PC-3 (cell line): Measurements from ENCODE around the gene CFAP46. TPM values are rescaled to one million over a fixed set of nuclear protein-coding genes. Genes with fewer than 3 reads are reported as not detected.

Experiments
- ATAC-seq: fragments of 200-7000 bp; cut with Tn5 transposase; 2 replicates; pipeline ENCODE4 v1.9.1; 2020; ENCODE audit warnings: mild to moderate bottlenecking, moderate library complexity
- BruUV-seq: library from RNA; stranded (reverse); fragments of 400-500 nt; replicated peaks from 2 replicates; lab custom pipeline; 2021; lab: Mats Ljungman, UMichigan
- CTCF ChIA-PET: fragments of 300-600 bp; sonication (Branson Sonifier 250); formaldehyde crosslinking; loops from one replicate; lab custom pipeline; 2022; ENCODE audit warnings: antibody characterized with exemption; lab: Charles Lee
- POLR2A ChIA-PET: fragments of 300-600 bp; sonication (Branson Sonifier 250); formaldehyde crosslinking; loops from one replicate; lab custom pipeline; 2022; ENCODE audit warnings: antibody characterized with exemption; ENCODE audit not compliant: unreplicated experiment; lab: Charles Lee
- DNase-seq: peaks from one replicate; pipeline ENCODE4 v3.0.0-alpha.2; 2015
- H2AFZ ChIP-seq: fragments of 300-600 bp; sonication (generic); 2 replicates; pipeline ENCODE4 v1.6.0; 2016; ENCODE audit warnings: antibody characterized with exemption, low read length
- H3F3A ChIP-seq: fragments of 300-600 bp; sonication (generic); one replicate; pipeline ENCODE4 v1.6.0; 2017; ENCODE audit warnings: antibody characterized with exemption, low read length, control low read depth, mild to moderate bottlenecking; ENCODE audit not compliant: unreplicated experiment
- H3K27ac ChIP-seq: fragments of 300-600 bp; sonication (generic); 2 replicates; pipeline ENCODE4 v1.5.1; 2016; ENCODE audit warnings: mild to moderate bottlenecking, low read length
- H3K27me3 ChIP-seq: fragments of 300-600 bp; sonication (generic); 2 replicates; pipeline ENCODE4 v1.6.1; 2016; ENCODE audit warnings: low read length, mixed read lengths
- H3K36me3 ChIP-seq: fragments of 300-600 bp; sonication (generic); 2 replicates; pipeline ENCODE4 v1.6.1; 2016; ENCODE audit warnings: low read depth, mixed run types, low read length, mixed read lengths
- H3K4me1 ChIP-seq: fragments of 300-600 bp; sonication (generic); 2 replicates; pipeline ENCODE4 v1.5.1; 2016; ENCODE audit warnings: low read length; ENCODE audit not compliant: insufficient read depth
- H3K4me2 ChIP-seq: fragments of 300-600 bp; sonication (generic); 2 replicates; pipeline ENCODE4 v1.6.0; 2016; ENCODE audit warnings: low read length
- H3K4me3 ChIP-seq: fragments of 300-600 bp; sonication (generic); 2 replicates; pipeline ENCODE4 v1.5.1; 2016; ENCODE audit warnings: mild to moderate bottlenecking, low read length, mixed read lengths
- H3K79me2 ChIP-seq: fragments of 300-600 bp; sonication (generic); 2 replicates; pipeline ENCODE4 v1.6.1; 2017; ENCODE audit warnings: low read length, mixed read lengths
- H3K9ac ChIP-seq: fragments of 300-600 bp; sonication (generic); 2 replicates; pipeline ENCODE4 v1.6.0; 2016; ENCODE audit warnings: mild to moderate bottlenecking, low read length
- H3K9me2 ChIP-seq: fragments of 300-600 bp; sonication (generic); replicated peaks from 2 replicates; pipeline ENCODE4 v1.6.1; 2016; ENCODE audit warnings: mixed run types, low read length, mixed read lengths
- H3K9me3 ChIP-seq: fragments of 300-600 bp; sonication (generic); 2 replicates; pipeline ENCODE4 v1.6.1; 2016; ENCODE audit warnings: low read length, mixed read lengths
- H4K20me1 ChIP-seq: fragments of 300-600 bp; sonication (generic); 2 replicates; pipeline ENCODE4 v1.6.1; 2016; ENCODE audit warnings: low read length, mixed read lengths
- CTCF ChIP-seq: fragments of 300-600 bp; sonication (generic); conservative IDR thresholded peaks from 2 replicates; pipeline ENCODE4 v1.5.1; 2017; ENCODE audit warnings: antibody characterized with exemption, low read depth, mild to moderate bottlenecking, low read length
- EZH2 ChIP-seq: fragments of 300-600 bp; sonication (generic); IDR thresholded peaks from one replicate; pipeline ENCODE4 v1.6.1; 2017; ENCODE audit warnings: antibody characterized with exemption, mild to moderate bottlenecking, low read length; ENCODE audit not compliant: unreplicated experiment
- EZH2phosphoT487 ChIP-seq: fragments of 300-600 bp; sonication (generic); IDR thresholded peaks from 2 replicates; pipeline ENCODE4 v1.6.1; 2018; ENCODE audit warnings: mild to moderate bottlenecking, antibody characterized with exemption, low read length, borderline replicate concordance
- intact Hi-C: fragments of 100-400 bp; cut with micrococcal nuclease; formaldehyde crosslinking; loops from 2 replicates; pipeline ENCODE4 v1.9.0; 2023
- total RNA-seq: library from RNA; depleted of rRNA; stranded (reverse); fragments of >200 nt; gene quantifications from 2 replicates; pipeline ENCODE4 v1.2.3, GENCODE V29; 2014

Gene CFAP46
- total RNA-seq, 1 experiment from 2014 or later = 0.04 TPM

DNA sequence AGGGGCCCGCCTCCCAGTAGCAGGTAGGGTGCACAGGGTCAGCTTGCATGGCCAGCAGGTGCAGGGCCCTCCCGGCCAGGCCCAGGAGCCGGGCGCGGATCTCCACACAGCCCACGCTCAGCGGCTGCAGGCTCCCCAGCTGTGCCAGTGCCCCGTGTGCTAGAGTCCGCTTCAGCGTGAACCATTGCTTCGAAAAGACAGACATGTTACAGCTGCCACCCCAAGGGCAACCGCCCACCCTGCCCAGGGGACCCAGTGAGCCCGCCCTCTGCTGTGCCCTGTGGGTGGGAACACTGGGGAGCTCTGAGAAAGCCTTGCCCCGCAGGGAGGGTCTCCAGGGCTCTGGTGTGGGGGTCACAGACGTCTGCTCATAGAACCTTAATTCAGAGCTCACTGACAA is 92.1 kb downstream of the CFAP46 start:
- Histone ChIP-seq H3F3A (no peaks in the 10 kb centered on the region), H3K9me2 (no peaks in the 10 kb centered on the region), H3K79me2 (no peaks in the 10 kb centered on the region), H3K4me1 (no peaks in the 10 kb centered on the region), H3K27ac (no peak overlapping the region), H3K4me3 (no peak overlapping the region), H3K9me3 (no peaks in the 10 kb centered on the region), H2AFZ (no peak overlapping the region), H4K20me1 (no peaks in the 10 kb centered on the region), H3K9ac (no peak overlapping the region), H3K4me2 (no peak overlapping the region), H3K36me3 (no peaks in the 10 kb centered on the region), H3K27me3 (peaks cover 68% of the 10 kb centered on the region)
- TF ChIP-seq EZH2 = no peak
- no peak for TF ChIP-seq CTCF
- no peak for TF ChIP-seq EZH2phosphoT487
- ChIA-PET POLR2A (no interaction called here), CTCF (no interaction called here)
- no peak for DNase-seq
- intact Hi-C loops = no loop called here
- ATAC-seq = no peak
- no TSS peak for BruUV-seq

GRCh38 chr10:132849546-132850031 is 92.8 kb downstream of the CFAP46 start:
- no peak for ATAC-seq

More at GRCh38 chr10:132849546-132850031, 92.8 kb downstream of the CFAP46 start:
- CTCF ChIA-PET = no interaction called here
- H4K20me1 ChIP-seq = no peaks in the 10 kb centered on the region
- POLR2A ChIA-PET = no interaction called here
- no peaks in the 10 kb centered on the region for H3F3A ChIP-seq
- no peaks in the 10 kb centered on the region for H3K9me2 ChIP-seq
- intact Hi-C loops = no loop called here
- TF ChIP-seq EZH2phosphoT487 = no peak
- no peak for TF ChIP-seq EZH2
- TF ChIP-seq CTCF = no peak
- peaks cover 62% of the 10 kb centered on the region for H3K27me3 ChIP-seq
- BruUV-seq = no TSS peak
- no peaks in the 10 kb centered on the region for H3K79me2 ChIP-seq
- no peak overlapping the region for H3K27ac ChIP-seq
- no peaks in the 10 kb centered on the region for H3K9me3 ChIP-seq
- no peaks in the 10 kb centered on the region for H3K36me3 ChIP-seq
- H3K9ac ChIP-seq = no peak overlapping the region
- no peak overlapping the region for H3K4me2 ChIP-seq
- no peaks in the 10 kb centered on the region for H3K4me1 ChIP-seq
- no peak overlapping the region for H2AFZ ChIP-seq
- no peak overlapping the region for H3K4me3 ChIP-seq
- DNase-seq = no peak
